Measurements from ENCODE around the gene TSPAN9. TPM values are rescaled to one million over a fixed set of nuclear protein-coding genes. Genes with fewer than 3 reads are reported as not detected.

TSPAN9 gene
- total RNA-seq, 2 experiments from 2014 or later = 0.15 TPM; not detected in 1

GRCh38 chr12:3246253-3246652 is 169.1 kb downstream of the TSPAN9 start:
- Mint-ChIP-seq H3K9me3 (no peaks in the 10 kb centered on the region), H3K27ac (no peak overlapping the region), H3K36me3 (ENCODE audit: low read depth) (no peaks in the 10 kb centered on the region), H3K27me3 (peaks cover 1% of the 10 kb centered on the region), H3K4me3 (no peak overlapping the region), H3K4me1 (peaks cover 7% of the 10 kb centered on the region)
- no peak for DNase-seq
- CTCF ChIA-PET = no interaction called here
- POLR2A ChIA-PET = no interaction called here

- POLR2A ChIA-PET = no interaction called here
- no peak for DNase-seq
- H3K9me3 Mint-ChIP-seq = no peaks in the 10 kb centered on the region
- no peaks in the 10 kb centered on the region for H3K36me3 Mint-ChIP-seq (ENCODE audit: low read depth)
- peaks cover 1% of the 10 kb centered on the region for H3K27me3 Mint-ChIP-seq
- peaks cover 7% of the 10 kb centered on the region for H3K4me1 Mint-ChIP-seq
- H3K27ac Mint-ChIP-seq = no peak overlapping the region
- CTCF ChIA-PET = no interaction called here
- H3K4me3 Mint-ChIP-seq = no peak overlapping the region
Observed at GRCh38 chr12:3247077-3247476, 169.9 kb downstream of the TSPAN9 start.

GRCh38 chr12:3247629-3248161 is 170.5 kb downstream of the TSPAN9 start:
- Mint-ChIP-seq H3K9me3 (no peaks in the 10 kb centered on the region), H3K36me3 (ENCODE audit: low read depth) (no peaks in the 10 kb centered on the region), H3K27me3 (peaks cover 1% of the 10 kb centered on the region), H3K4me1 (peaks cover 7% of the 10 kb centered on the region), H3K27ac (no peak overlapping the region), H3K4me3 (no peak overlapping the region)
- CTCF ChIA-PET = no interaction called here
- no peak for DNase-seq
- POLR2A ChIA-PET = interaction anchor here (0.6 kb wide), 1 partner anchor 891 kb away, joined by 6 read pairs; no protein-coding TSS in a partner anchor

GRCh38 chr12:3249081-3249800 is 172.1 kb downstream of the TSPAN9 start:
- H3K4me3 Mint-ChIP-seq = no peak overlapping the region
- no peak for DNase-seq
- no peaks in the 10 kb centered on the region for H3K9me3 Mint-ChIP-seq
- peak overlapping the region; percentile 60 for H3K27ac Mint-ChIP-seq
- ChIA-PET POLR2A (no interaction called here), CTCF (interaction anchor here (0.6 kb wide), 1 partner anchor 151 kb away, joined by 3 read pairs; no protein-coding TSS in a partner anchor)
- peaks cover 1% of the 10 kb centered on the region for H3K27me3 Mint-ChIP-seq
- peaks cover 7% of the 10 kb centered on the region for H3K4me1 Mint-ChIP-seq
- H3K36me3 Mint-ChIP-seq (ENCODE audit: low read depth) = no peaks in the 10 kb centered on the region

- CTCF ChIA-PET = interaction anchor here (0.6 kb wide), 1 partner anchor 152 kb away, joined by 3 read pairs; no protein-coding TSS in a partner anchor
- POLR2A ChIA-PET = no interaction called here
- peaks cover 7% of the 10 kb centered on the region for H3K4me1 Mint-ChIP-seq
- H3K27me3 Mint-ChIP-seq = peaks cover 1% of the 10 kb centered on the region
- no peak overlapping the region for H3K27ac Mint-ChIP-seq
- no peak for DNase-seq
- no peaks in the 10 kb centered on the region for H3K36me3 Mint-ChIP-seq (ENCODE audit: low read depth)
- no peaks in the 10 kb centered on the region for H3K9me3 Mint-ChIP-seq
- H3K4me3 Mint-ChIP-seq = no peak overlapping the region
Observed at GRCh38 chr12:3250034-3250433, 172.9 kb downstream of the TSPAN9 start.

- H3K4me1 Mint-ChIP-seq = peaks cover 7% of the 10 kb centered on the region
- DNase-seq = no peak
- no peak overlapping the region for H3K27ac Mint-ChIP-seq
- peaks cover 1% of the 10 kb centered on the region for H3K27me3 Mint-ChIP-seq
- CTCF ChIA-PET = no interaction called here
- H3K36me3 Mint-ChIP-seq (ENCODE audit: low read depth) = no peaks in the 10 kb centered on the region
- no peaks in the 10 kb centered on the region for H3K9me3 Mint-ChIP-seq
- no peak overlapping the region for H3K4me3 Mint-ChIP-seq
- POLR2A ChIA-PET = no interaction called here
Observed at GRCh38 chr12:3250576-3250975, 173.4 kb downstream of the TSPAN9 start.

- ChIA-PET POLR2A (no interaction called here), CTCF (no interaction called here)
- Mint-ChIP-seq H3K9me3 (no peaks in the 10 kb centered on the region), H3K4me3 (no peak overlapping the region), H3K27ac (no peak overlapping the region), H3K27me3 (peaks cover 1% of the 10 kb centered on the region), H3K4me1 (peaks cover 7% of the 10 kb centered on the region), H3K36me3 (ENCODE audit: low read depth) (no peaks in the 10 kb centered on the region)
- DNase-seq = no peak
Observed at GRCh38 chr12:3251067-3251466, 173.9 kb downstream of the TSPAN9 start.

GRCh38 chr12:3251691-3252090 is 174.5 kb downstream of the TSPAN9 start:
- Mint-ChIP-seq H3K4me3 (no peak overlapping the region), H3K27me3 (peaks cover 1% of the 10 kb centered on the region), H3K27ac (no peak overlapping the region), H3K36me3 (ENCODE audit: low read depth) (no peaks in the 10 kb centered on the region), H3K9me3 (no peaks in the 10 kb centered on the region), H3K4me1 (peaks cover 7% of the 10 kb centered on the region)
- ChIA-PET POLR2A (no interaction called here), CTCF (no interaction called here)
- DNase-seq = no peak

GRCh38 chr12:3252450-3252891 is 175.3 kb downstream of the TSPAN9 start:
- no peaks in the 10 kb centered on the region for H3K36me3 Mint-ChIP-seq (ENCODE audit: low read depth)
- ChIA-PET POLR2A (no interaction called here), CTCF (no interaction called here)
- no peak overlapping the region for H3K4me3 Mint-ChIP-seq
- no peak for DNase-seq
- H3K9me3 Mint-ChIP-seq = no peaks in the 10 kb centered on the region
- no peak overlapping the region for H3K27ac Mint-ChIP-seq
- peaks cover 7% of the 10 kb centered on the region for H3K4me1 Mint-ChIP-seq
- peaks cover 1% of the 10 kb centered on the region for H3K27me3 Mint-ChIP-seq

- H3K36me3 Mint-ChIP-seq (ENCODE audit: low read depth) = no peaks in the 10 kb centered on the region
- ChIA-PET CTCF (no interaction called here), POLR2A (no interaction called here)
- H3K27ac Mint-ChIP-seq = no peak overlapping the region
- no peak for DNase-seq
- H3K9me3 Mint-ChIP-seq = no peaks in the 10 kb centered on the region
- peaks cover 7% of the 10 kb centered on the region for H3K4me1 Mint-ChIP-seq
- no peak overlapping the region for H3K4me3 Mint-ChIP-seq
- H3K27me3 Mint-ChIP-seq = no peaks in the 10 kb centered on the region
Observed at GRCh38 chr12:3253682-3254275, 176.6 kb downstream of the TSPAN9 start.

GRCh38 chr12:3255057-3255456 is 177.9 kb downstream of the TSPAN9 start:
- Mint-ChIP-seq H3K4me1 (no peaks in the 10 kb centered on the region), H3K27me3 (no peaks in the 10 kb centered on the region), H3K9me3 (no peaks in the 10 kb centered on the region), H3K36me3 (ENCODE audit: low read depth) (no peaks in the 10 kb centered on the region), H3K27ac (no peak overlapping the region), H3K4me3 (no peak overlapping the region)
- ChIA-PET CTCF (interaction anchor here (0.9 kb wide), 1 partner anchor 12 kb away, joined by 3 read pairs; no protein-coding TSS in a partner anchor), POLR2A (no interaction called here)
- no peak for DNase-seq

- Mint-ChIP-seq H3K4me1 (no peaks in the 10 kb centered on the region), H3K27me3 (no peaks in the 10 kb centered on the region), H3K4me3 (no peak overlapping the region), H3K27ac (no peak overlapping the region), H3K9me3 (no peaks in the 10 kb centered on the region), H3K36me3 (ENCODE audit: low read depth) (no peaks in the 10 kb centered on the region)
- DNase-seq = no peak
- POLR2A ChIA-PET = no interaction called here
- CTCF ChIA-PET = interaction anchor here (0.7 to 0.9 kb wide), 2 partner anchors 33 to 44 kb away, joined by 3 read pairs; no protein-coding TSS in a partner anchor
Observed at GRCh38 chr12:3256103-3256631, 179.0 kb downstream of the TSPAN9 start.

- Mint-ChIP-seq H3K27ac (no peak overlapping the region), H3K4me1 (no peaks in the 10 kb centered on the region), H3K36me3 (ENCODE audit: low read depth) (no peaks in the 10 kb centered on the region), H3K27me3 (no peaks in the 10 kb centered on the region), H3K4me3 (no peak overlapping the region), H3K9me3 (no peaks in the 10 kb centered on the region)
- CTCF ChIA-PET = interaction anchor here (0.9 to 1.0 kb wide), 2 partner anchors 18 to 43 kb away, joined by 3 read pairs; no protein-coding TSS in a partner anchor
- DNase-seq = no peak
- POLR2A ChIA-PET = no interaction called here
Observed at GRCh38 chr12:3257411-3257810, 180.2 kb downstream of the TSPAN9 start.
